HG03064 (cell line): Measurements from ENCODE around the gene DOCK8.
"Not testable (repeated sequence)": the region's sequence is repeated elsewhere in the genome, so short reads cannot be mapped to it uniquely, and the experiment has no call there.

Experiments used
- ATAC-seq: cut with Tn5 transposase; IDR thresholded peaks from one replicate; pipeline ENCODE4 v1.9.1; 2021; ENCODE audit warnings: low read depth; ENCODE audit not compliant: unreplicated experiment

The DOCK8 gene

DNA sequence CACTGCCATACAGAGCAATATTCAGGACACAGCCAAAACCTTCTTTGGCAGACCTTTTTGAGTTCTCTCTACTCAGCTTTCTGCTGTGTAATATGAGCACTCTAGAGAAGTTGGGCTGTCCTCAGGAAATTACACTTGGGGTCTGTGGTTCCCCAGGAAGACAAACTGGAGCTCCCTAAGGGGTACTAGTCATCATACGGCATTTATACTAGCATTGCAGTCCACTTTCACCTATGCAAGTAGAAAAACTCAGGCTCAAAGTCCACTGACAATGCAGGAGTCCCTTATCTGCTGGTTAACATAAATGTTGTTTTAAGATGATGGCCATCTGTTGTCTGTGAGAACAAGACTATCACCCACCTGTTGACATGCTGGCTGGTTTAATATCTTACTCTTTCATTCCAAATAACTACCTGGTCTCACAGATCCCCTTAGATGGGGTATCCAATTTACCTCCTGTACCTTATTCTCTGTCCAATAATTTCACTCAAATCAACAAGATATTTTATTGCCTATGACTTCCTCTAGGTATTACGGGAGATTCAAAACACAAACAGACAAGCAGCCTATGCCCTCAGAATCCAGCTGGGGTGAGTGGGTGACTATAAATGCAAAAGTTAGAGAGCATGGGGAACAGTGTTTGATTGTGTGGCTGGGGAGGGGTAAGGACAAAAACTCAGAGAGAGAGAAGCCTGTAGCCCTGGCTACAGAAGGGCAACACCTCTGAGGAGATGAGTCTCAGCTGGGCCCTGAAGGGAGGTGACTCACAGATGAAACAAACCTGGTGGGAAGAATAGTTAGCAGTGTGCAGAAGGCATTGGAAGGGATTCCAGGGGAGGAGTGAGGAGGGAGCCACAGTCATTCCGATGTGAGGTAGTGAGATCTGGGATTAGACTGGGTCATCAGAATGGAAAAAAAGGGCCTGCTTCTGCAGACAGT lies 10.2 kb downstream of the DOCK8 start:
- no peak for ATAC-seq

GRCh38 chr9:227860-228259 lies 13.2 kb downstream of the DOCK8 start:
- no peak for ATAC-seq

GRCh38 chr9:228929-229695 lies 14.4 kb downstream of the DOCK8 start:
- no peak for ATAC-seq

DNA sequence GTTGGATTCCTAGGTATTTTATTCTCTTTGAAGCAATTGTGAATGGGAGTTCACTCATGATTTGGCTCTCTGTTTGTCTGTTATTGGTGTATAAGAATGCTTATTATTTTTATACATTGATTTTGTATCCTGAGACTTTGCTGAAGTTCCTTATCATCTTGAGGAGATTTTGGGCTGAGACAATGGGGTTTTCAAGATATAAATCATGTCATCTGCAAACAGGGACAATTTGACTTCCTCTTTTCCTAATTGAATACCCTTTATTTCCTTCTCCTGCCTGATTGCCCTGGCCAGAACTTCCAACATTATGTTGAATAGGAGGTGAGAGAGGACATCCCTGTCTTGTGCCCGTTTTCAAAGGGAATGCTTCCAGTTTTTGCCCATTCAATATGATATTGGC lies 17.0 kb downstream of the DOCK8 start:
- not testable (repeated sequence) for ATAC-seq

- ATAC-seq = not testable (repeated sequence)
Observed at GRCh38 chr9:233708-234107, 19.0 kb downstream of the DOCK8 start.

- no peak for ATAC-seq
Observed at GRCh38 chr9:237141-237857, 22.6 kb downstream of the DOCK8 start.

DNA sequence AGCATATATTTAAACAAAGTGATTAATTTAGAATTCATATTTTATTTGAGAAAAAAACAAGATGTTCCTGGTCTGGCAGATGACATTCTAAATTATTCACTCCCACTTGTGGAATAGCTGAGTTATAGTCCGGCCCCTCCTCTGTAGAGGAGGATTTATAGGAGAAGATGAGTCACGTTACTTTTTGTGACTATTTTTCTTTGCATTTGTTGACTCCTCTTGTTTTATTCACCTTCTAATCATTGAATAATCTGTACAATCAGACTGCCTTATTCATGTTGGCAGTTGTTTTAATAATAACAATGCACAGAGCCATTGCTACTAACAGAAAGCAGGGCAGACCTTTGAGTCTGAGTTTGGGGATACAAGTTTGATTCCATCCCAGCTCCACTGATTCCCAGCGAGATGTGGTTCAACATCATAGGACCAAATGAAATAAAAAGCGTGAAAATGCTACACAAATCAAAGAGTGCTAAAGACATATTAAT lies 23.2 kb downstream of the DOCK8 start:
- no peak for ATAC-seq

GRCh38 chr9:242461-243080 lies 27.9 kb downstream of the DOCK8 start:
- ATAC-seq = no peak

DNA sequence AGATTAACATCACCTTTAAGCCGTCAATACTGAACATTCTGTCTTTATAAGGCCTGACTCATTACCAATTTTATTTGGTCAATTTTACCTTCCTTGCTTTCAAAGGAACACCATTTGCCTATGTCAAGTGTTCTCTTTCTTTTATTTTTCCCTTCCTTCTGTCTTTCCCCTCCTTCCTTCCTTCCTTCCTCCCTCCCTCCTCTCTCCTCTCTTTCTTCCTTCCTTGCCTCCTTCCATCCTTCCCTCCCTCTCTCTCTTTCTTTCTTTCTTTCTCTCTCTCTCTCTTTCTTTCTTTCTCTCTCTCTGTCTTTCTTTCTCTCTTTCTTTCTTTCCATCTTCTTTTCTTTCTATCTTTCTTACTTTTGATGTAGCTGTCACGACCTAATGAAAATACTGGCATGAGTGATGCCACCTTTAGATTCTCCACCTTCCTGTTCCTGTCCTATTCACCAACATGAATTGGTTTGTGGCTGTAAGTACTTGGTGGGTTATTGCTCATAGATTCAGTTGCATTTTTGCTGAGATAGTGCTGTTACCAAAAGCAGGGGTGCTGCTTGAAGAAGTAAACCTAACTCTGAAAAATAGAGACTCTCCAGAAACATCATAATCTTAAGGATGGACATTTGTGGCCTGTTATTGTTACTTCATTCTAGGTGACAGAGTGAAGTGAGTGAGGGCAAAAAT lies 33.8 kb downstream of the DOCK8 start:
- ATAC-seq = no peak

- no peak for ATAC-seq
Observed at GRCh38 chr9:249025-249424, 34.4 kb downstream of the DOCK8 start.

DNA sequence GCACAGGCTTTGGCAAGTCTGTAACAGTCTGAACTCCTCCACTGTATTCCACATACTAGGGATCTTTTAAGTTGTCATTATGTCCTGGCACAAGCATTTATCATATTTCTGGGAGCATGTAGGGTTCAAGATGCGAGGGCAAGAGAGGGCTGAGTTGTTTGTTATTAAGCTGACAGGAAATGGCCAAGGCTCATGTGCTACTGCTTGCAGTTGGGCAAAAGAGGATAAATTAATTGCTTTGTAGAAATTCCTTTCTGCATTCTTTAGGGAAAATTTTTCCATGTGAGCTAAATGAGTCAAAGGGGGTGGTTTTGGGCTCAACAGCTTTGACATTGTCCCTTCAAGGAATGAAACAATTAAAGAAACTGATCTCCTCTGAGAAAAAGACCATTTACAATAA lies 35.4 kb downstream of the DOCK8 start:
- ATAC-seq = no peak

GRCh38 chr9:250625-251024 lies 36.0 kb downstream of the DOCK8 start:
- no peak for ATAC-seq

DNA sequence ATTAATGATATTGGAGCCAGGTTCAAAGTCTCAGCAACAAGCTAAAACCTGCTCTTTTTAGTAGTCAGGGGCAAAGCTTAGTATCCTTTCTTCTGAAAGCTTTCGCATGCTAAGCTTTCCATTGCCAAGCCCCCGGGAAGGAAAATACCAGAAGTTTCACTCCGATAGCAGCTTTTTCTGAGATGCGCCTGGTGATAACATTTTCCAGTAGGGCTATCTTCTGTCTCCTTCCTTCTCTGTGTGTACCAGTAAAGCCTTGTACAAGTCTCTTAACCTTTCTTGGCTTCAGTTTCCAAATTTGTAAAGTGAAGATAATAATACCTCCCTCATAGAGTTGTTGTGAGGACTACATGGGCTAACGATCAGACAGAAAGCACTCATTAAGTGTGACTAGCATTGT lies 36.7 kb downstream of the DOCK8 start:
- ATAC-seq = no peak

DNA sequence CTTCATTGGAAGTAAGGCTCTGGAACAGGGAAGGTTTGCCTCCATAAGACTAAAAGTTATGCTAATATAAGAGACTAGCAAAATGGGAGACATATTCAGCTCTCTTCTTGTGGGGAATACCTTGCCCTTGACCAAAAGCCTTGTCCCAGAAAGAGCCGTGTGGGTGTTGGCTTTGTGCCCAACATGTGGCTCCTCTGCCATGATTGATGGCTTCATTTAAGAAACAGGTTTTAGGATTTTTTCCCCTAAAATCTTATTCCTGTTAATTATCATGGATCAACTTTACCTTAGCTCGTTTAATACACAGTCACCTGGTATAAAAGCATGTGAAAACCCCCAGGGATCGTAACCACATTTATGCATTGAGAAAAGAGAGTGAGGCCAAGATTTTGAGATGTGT lies 38.9 kb downstream of the DOCK8 start:
- ATAC-seq = no peak

- no peak for ATAC-seq
Observed at GRCh38 chr9:254516-254915, 39.9 kb downstream of the DOCK8 start.

- no peak for ATAC-seq
Observed at GRCh38 chr9:257957-258356, 43.3 kb downstream of the DOCK8 start.

- ATAC-seq = no peak
Observed at GRCh38 chr9:259405-260404, 45.0 kb downstream of the DOCK8 start.

DNA sequence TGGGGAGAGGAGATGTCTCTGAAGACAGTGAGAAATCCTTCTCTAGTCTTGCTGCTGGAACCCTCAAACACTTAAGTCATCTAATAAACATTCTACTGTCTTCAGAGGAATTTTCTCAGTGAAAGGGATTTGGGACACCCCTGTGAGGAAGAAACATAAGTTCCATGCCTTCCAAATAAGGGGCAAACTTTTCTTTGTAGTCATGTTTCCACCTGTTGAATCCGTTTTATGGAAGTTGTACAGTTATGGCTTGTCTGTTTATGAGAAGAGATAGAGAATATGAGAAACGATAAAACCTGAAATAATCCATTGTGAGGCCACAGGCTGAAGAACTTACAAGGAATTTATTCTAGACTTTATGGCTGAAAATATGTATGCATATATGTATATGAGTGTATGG lies 49.6 kb downstream of the DOCK8 start:
- ATAC-seq = no peak
